ENCODE results near the gene DOCK8. TPM values are rescaled to one million over a fixed set of nuclear protein-coding genes. Genes with fewer than 3 reads are reported as not detected.

Gene DOCK8
- total and polyA plus RNA-seq, 2 experiments from 2014 or later: 0.94 to 1.2 TPM

- TF ChIP-seq ETS1 (IDR thresholded peaks at IDR 0.05) (no peak), NANOG (IDR thresholded peaks at IDR 0.05; ENCODE audit: borderline replicate concordance) (no peak), EZH2phosphoT487 (IDR thresholded peaks at IDR 0.05; ENCODE audit: unreplicated experiment) (no peak), STAT1 (IDR thresholded peaks at IDR 0.05; ENCODE audit: unreplicated experiment) (no peak), ZNF114 (CRISPR knock-in tag; IDR thresholded peaks at IDR 0.05) (no peak), JUNB (IDR thresholded peaks at IDR 0.05; ENCODE audit: unreplicated experiment) (no peak), ZNF331 (CRISPR knock-in tag; IDR thresholded peaks at IDR 0.05; ENCODE audit: low read depth) (no peak), CTCF (conservative IDR thresholded peaks at IDR 0.05; ENCODE audit: low read depth in 2 of 2) (no peak), ZNF462 (CRISPR knock-in tag; IDR thresholded peaks at IDR 0.05) (no peak), CREB1 (CRISPR knock-in tag; IDR thresholded peaks at IDR 0.05; ENCODE audit: low read depth) (no peak), POLR2AphosphoS5 (IDR thresholded peaks at IDR 0.05; ENCODE audit: low read depth) (no peak), EZH2 (IDR thresholded peaks at IDR 0.05; ENCODE audit: low read depth, unreplicated experiment) (no peak)
- TF ChIP-seq, protein P1, sequence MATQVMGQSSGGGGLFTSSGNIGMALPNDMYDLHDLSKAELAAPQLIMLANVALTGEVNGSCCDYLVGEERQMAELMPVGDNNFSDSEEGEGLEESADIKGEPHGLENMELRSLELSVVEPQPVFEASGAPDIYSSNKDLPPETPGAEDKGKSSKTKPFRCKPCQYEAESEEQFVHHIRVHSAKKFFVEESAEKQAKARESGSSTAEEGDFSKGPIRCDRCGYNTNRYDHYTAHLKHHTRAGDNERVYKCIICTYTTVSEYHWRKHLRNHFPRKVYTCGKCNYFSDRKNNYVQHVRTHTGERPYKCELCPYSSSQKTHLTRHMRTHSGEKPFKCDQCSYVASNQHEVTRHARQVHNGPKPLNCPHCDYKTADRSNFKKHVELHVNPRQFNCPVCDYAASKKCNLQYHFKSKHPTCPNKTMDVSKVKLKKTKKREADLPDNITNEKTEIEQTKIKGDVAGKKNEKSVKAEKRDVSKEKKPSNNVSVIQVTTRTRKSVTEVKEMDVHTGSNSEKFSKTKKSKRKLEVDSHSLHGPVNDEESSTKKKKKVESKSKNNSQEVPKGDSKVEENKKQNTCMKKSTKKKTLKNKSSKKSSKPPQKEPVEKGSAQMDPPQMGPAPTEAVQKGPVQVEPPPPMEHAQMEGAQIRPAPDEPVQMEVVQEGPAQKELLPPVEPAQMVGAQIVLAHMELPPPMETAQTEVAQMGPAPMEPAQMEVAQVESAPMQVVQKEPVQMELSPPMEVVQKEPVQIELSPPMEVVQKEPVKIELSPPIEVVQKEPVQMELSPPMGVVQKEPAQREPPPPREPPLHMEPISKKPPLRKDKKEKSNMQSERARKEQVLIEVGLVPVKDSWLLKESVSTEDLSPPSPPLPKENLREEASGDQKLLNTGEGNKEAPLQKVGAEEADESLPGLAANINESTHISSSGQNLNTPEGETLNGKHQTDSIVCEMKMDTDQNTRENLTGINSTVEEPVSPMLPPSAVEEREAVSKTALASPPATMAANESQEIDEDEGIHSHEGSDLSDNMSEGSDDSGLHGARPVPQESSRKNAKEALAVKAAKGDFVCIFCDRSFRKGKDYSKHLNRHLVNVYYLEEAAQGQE (IDR thresholded peaks at IDR 0.05; ENCODE audit: unreplicated experiment): no peak
- Mint-ChIP-seq H3K27ac (no peak overlapping the region), H3K36me3 (ENCODE audit: low read depth) (no peaks in the 10 kb centered on the region), H3K4me3 (no peak overlapping the region), H3K4me1 (no peaks in the 10 kb centered on the region), H3K9me3 (no peaks in the 10 kb centered on the region), H3K27me3 (ENCODE audit: insufficient read depth, low read depth, poor library complexity) (no peaks in the 10 kb centered on the region)
- Histone ChIP-seq H3K4me1 (ENCODE audit: insufficient read depth) (peaks cover 3% of the 10 kb centered on the region; the same call in 1 of the 2 replicates), H3K36me3 (ENCODE audit: insufficient read depth) (no peaks in the 10 kb centered on the region), H3F3A (replicated peaks; ENCODE audit: low read depth) (no peaks in the 10 kb centered on the region), H2AFZ (peak overlapping the region; percentile 76; the same call in 1 of the 2 replicates), H4K20me1 (replicated peaks; ENCODE audit: insufficient read depth) (no peaks in the 10 kb centered on the region), H3K79me2 (replicated peaks; ENCODE audit: insufficient read depth) (no peaks in the 10 kb centered on the region), H3K27me3 (ENCODE audit: insufficient read depth) (no peaks in the 10 kb centered on the region), H3K4me3 (no peak overlapping the region), H3K4me2 (no peak overlapping the region), H3K27ac (ENCODE audit: low read depth) (no peak overlapping the region), H3K9me2 (ENCODE audit: insufficient read depth) (no peaks in the 10 kb centered on the region)
- DNase-seq (ENCODE audit: low spot score) (no peak), ATAC-seq (no peak)
These were observed 45.0 kb downstream of the DOCK8 start for GRCh38 chr9:259405-260404.

All from GM23338 (cell line).